GM21367 (cell line): ENCODE results near the gene DOK6.
"Not testable (repeated sequence)": the region's sequence is repeated elsewhere in the genome, so short reads cannot be mapped to it uniquely, and the experiment has no call there.

ENCODE experiments used
- ATAC-seq: cut with Tn5 transposase; IDR thresholded peaks from one replicate; pipeline ENCODE4 v1.9.1; 2021; ENCODE audit not compliant: unreplicated experiment

Gene DOK6

GRCh38 chr18:69789794-69790193 lies 389.1 kb downstream of the DOK6 start:
- ATAC-seq = no peak

GRCh38 chr18:69790649-69791048 lies 390.0 kb downstream of the DOK6 start:
- no peak for ATAC-seq

- ATAC-seq = no peak
Observed at GRCh38 chr18:69795791-69796190, 395.1 kb downstream of the DOK6 start.

- no peak for ATAC-seq
Observed at GRCh38 chr18:69804776-69805501, 404.3 kb downstream of the DOK6 start.

GRCh38 chr18:69808399-69808798 lies 407.7 kb downstream of the DOK6 start:
- no peak for ATAC-seq

GRCh38 chr18:69813559-69813958 lies 412.9 kb downstream of the DOK6 start:
- no peak for ATAC-seq

GRCh38 chr18:69814861-69815385 lies 414.2 kb downstream of the DOK6 start:
- no peak for ATAC-seq

- no peak for ATAC-seq
Observed at GRCh38 chr18:69817335-69817940, 416.8 kb downstream of the DOK6 start.

- ATAC-seq = no peak
Observed at GRCh38 chr18:69819460-69819859, 418.8 kb downstream of the DOK6 start.

- ATAC-seq = no peak
Observed at GRCh38 chr18:69820538-69820937, 419.9 kb downstream of the DOK6 start.

- no peak for ATAC-seq
Observed at GRCh38 chr18:69830189-69830588, 429.5 kb downstream of the DOK6 start.

- ATAC-seq = not testable (repeated sequence)
Observed at GRCh38 chr18:69834980-69835379, 434.3 kb downstream of the DOK6 start.

- no peak for ATAC-seq
Observed at GRCh38 chr18:69838003-69838402, 437.3 kb downstream of the DOK6 start.

GRCh38 chr18:69838620-69839411 lies 438.1 kb downstream of the DOK6 start:
- ATAC-seq = peak; percentile 59

GRCh38 chr18:69839497-69839896 lies 438.8 kb downstream of the DOK6 start:
- no peak for ATAC-seq

- ATAC-seq = no peak
Observed at GRCh38 chr18:69840001-69840400, 439.3 kb downstream of the DOK6 start.

- ATAC-seq = no peak
Observed at GRCh38 chr18:69840445-69840844, 439.8 kb downstream of the DOK6 start.

GRCh38 chr18:69841117-69841516 lies 440.4 kb downstream of the DOK6 start:
- no peak for ATAC-seq

- no peak for ATAC-seq
Observed at GRCh38 chr18:69843015-69843414, 442.3 kb downstream of the DOK6 start.

GRCh38 chr18:69844656-69845055 lies 444.0 kb downstream of the DOK6 start:
- ATAC-seq = no peak

- no peak for ATAC-seq
Observed at GRCh38 chr18:69845593-69846506, 445.2 kb downstream of the DOK6 start.
